Right ventricle myocardium inferior (tissue), 1 donor: ENCODE results near the gene NAALADL1. TPM values are rescaled to one million over a fixed set of nuclear protein-coding genes. Genes with fewer than 3 reads are reported as not detected.

Experiments used
- ATAC-seq: fragments of 200-7000 bp; cut with Tn5 transposase; one replicate; pipeline ENCODE4 v1.9.1; 2020; ENCODE audit warnings: mild to moderate bottlenecking, moderate library complexity
- DNase-seq: peaks from one replicate; pipeline ENCODE4 v3.0.0; 2021; ENCODE audit errors: missing footprints
- intact Hi-C: fragments of 100-400 bp; cut with DNase I; formaldehyde crosslinking; loops from one replicate; pipeline ENCODE4 v1.11.0; 2022
- long read RNA-seq: library from polyadenylated mRNA; unstranded; transcript quantifications from one replicate; pipeline ENCODE4 v2.0.0, GENCODE V29; 2021
- total RNA-seq: library from RNA; stranded (reverse); fragmentation: NEBNext Ultra II Directional; extraction: Animal tissue kit (Norgen Biotek cat#: 25700); gene quantifications from one replicate; pipeline ENCODE4 v1.2.1, GENCODE V29; 2021
- donor health status: DM: no; HTN: yes; CAD: no; lungs with severe emphysema.

The NAALADL1 gene, protein sequence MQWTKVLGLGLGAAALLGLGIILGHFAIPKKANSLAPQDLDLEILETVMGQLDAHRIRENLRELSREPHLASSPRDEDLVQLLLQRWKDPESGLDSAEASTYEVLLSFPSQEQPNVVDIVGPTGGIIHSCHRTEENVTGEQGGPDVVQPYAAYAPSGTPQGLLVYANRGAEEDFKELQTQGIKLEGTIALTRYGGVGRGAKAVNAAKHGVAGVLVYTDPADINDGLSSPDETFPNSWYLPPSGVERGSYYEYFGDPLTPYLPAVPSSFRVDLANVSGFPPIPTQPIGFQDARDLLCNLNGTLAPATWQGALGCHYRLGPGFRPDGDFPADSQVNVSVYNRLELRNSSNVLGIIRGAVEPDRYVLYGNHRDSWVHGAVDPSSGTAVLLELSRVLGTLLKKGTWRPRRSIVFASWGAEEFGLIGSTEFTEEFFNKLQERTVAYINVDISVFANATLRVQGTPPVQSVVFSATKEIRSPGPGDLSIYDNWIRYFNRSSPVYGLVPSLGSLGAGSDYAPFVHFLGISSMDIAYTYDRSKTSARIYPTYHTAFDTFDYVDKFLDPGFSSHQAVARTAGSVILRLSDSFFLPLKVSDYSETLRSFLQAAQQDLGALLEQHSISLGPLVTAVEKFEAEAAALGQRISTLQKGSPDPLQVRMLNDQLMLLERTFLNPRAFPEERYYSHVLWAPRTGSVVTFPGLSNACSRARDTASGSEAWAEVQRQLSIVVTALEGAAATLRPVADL
- 3.4 TPM for total RNA-seq
- long read RNA-seq, partial matches to known transcripts, result 0 of 4 reads
- long read RNA-seq, other reads (novel, unspliced or antisense), result 2 of 4 reads

GRCh38 chr11:65058419-65059054 is at the start of gene NAALADL1:
Gene NAALADL1 (minus strand): TSS chr11:65058553. CDS start chr11:65058521, 32 bp downstream.
- ATAC-seq (no peak), DNase-seq (peak; percentile 57)
- intact Hi-C loops, result no loop called here

DNA sequence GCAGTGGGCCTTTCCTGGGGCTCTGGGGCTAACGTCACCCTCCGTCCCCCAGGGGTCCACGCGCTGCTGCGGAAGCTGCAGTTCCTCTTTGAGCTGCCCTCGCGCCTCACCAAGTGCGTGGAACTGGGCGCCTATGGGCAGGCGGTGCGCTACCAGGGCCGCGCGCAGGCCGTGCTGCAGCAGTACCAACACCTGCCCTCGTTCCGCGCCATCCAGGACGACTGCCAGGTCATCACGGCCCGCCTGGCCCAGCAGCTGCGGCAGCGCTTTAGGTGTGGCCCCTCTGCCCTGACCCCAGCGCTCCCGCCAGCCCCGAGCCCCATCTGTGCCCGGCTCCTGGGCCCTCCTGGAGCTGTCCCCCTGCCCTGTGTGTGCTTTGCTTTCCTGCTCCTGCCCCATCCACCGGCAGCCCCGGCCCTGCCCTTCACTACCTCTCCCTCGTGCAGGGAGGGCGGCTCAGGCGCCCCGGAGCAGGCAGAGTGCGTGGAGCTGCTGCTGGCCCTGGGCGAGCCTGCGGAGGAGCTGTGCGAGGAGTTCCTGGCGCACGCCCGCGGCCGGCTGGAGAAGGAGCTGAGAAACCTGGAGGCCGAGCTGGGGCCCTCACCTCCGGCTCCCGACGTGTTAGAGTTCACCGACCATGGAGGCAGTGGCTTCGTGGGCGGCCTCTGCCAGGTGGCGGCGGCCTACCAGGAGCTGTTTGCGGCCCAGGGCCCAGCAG is 49.6 kb upstream of the NAALADL1 start:
- DNase-seq (no peak), ATAC-seq (no peak)
- intact Hi-C loops, result no loop called here

DNA sequence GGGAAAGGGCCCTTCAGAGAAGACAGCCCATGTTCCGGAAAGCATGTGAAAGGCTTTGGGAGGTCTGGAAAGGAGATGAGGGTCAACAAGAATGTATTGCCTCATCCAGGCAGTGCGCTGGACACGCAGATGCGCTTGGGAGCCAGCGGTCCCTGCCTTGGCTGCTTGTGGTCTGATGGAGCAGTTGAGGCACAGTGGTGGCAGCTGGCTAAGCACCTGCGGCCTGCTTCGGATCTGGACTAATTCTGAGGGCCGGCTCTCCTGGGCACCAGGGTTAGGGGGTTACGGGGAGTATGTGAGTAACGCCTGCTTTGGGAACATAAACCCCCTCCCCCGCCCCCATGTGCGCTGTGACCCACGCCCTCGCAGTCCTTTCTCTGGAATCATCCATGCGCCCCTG is 48.7 kb upstream of the NAALADL1 start:
- intact Hi-C loops, result no loop called here
- no peak for DNase-seq
- no peak for ATAC-seq

- DNase-seq (no peak), ATAC-seq (peak; percentile 37)
- intact Hi-C loops, result no loop called here
These were observed 46.3 kb upstream of the NAALADL1 start for GRCh38 chr11:65104628-65105027.

DNA sequence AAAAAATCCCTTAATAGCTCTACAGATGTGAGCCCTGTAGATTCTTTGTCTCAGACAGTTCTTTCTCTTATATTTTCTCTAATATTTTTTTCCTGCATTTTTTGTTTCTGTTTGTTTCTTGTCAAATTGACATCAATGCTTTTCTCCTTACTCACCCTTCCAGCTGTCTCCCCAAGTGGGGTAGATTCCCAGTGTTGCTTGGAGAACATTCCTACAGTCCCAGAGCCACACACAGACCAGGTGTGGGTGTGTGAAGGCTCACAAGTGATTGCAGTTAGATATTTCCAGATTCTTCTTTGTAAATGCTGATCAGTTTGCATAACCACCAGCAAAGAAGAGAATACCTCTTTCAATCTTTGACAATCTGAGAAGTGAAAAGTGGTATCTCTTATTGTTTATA is 45.1 kb upstream of the NAALADL1 start:
- intact Hi-C loops, result no loop called here
- no peak for ATAC-seq
- no peak for DNase-seq

DNA sequence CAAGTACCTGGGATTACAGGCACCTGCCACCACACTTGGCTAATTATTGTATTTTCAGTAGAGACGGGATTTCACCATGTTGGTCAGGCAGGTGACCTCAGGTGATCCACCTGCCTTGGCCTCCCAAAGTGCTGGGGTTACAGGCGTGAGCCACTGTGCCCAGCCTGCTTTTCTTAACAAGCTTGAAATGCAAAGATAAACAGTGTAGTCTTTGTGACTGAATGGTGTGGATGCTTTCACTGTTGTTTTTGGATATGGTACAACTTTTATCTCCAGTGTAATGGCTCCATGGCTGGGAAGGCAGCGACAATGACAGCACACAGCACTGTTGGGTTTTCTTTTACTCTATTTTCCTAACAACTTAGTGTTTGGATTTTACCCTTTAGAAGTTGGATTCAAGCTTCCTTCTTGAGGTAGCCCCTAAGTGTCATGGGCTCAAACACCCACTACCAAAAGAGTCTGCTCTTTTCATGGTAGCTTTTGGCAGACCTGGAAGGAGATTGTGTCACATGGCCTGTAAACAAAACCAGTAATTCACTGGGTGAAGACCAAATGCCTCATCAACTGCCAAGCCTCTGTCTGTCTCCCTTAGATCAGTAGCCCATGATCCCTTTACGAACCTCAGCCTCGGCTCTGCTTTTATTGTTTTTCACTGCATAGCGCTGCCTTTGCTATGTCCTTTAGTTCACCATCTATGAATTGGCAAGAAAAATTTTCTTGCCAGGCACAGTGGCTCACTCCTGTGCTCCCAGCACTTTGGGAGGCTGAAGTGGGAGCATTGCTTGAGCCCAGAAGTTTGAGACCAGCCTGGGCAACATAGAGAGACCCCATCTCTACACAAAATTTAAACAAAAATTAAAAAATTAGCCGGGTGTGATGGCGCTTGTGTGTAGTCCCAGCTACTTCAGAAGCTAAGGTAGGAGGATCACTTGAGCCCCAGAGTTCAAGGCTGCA is 44.1 kb upstream of the NAALADL1 start:
- ATAC-seq (peak; percentile 79), DNase-seq (no peak)
- intact Hi-C loops, result no loop called here

GRCh38 chr11:65100674-65101350 is 42.5 kb upstream of the NAALADL1 start:
- DNase-seq, result no peak
- intact Hi-C loops, result no loop called here
- no peak for ATAC-seq

- ATAC-seq, result peak; percentile 11
- no peak for DNase-seq
- intact Hi-C loops, result no loop called here
These were observed 38.6 kb upstream of the NAALADL1 start for GRCh38 chr11:65096926-65097325.

- ATAC-seq (peak; percentile 97), DNase-seq (peak; percentile 94)
- intact Hi-C loops, result no loop called here
These were observed 37.8 kb upstream of the NAALADL1 start, which contains the start of gene VPS51 for GRCh38 chr11:65095974-65096806. Gene VPS51 (plus strand): TSS chr11:65096214. CDS start chr11:65096251, 37 bp downstream.

- DNase-seq, result no peak
- peak; percentile 8 for ATAC-seq
- intact Hi-C loops, result no loop called here
These were observed 37.1 kb upstream of the NAALADL1 start for GRCh38 chr11:65095427-65095826.

- intact Hi-C loops, result no loop called here
These were observed 32.3 kb upstream of the NAALADL1 start for GRCh38 chr11:65090628-65091027.

GRCh38 chr11:65089621-65090020 is 31.3 kb upstream of the NAALADL1 start:
- DNase-seq (no peak), ATAC-seq (no peak)
- intact Hi-C loops, result no loop called here

More at GRCh38 chr11:65090628-65091027, 32.3 kb upstream of the NAALADL1 start:
- DNase-seq (no peak), ATAC-seq (no peak)

DNA sequence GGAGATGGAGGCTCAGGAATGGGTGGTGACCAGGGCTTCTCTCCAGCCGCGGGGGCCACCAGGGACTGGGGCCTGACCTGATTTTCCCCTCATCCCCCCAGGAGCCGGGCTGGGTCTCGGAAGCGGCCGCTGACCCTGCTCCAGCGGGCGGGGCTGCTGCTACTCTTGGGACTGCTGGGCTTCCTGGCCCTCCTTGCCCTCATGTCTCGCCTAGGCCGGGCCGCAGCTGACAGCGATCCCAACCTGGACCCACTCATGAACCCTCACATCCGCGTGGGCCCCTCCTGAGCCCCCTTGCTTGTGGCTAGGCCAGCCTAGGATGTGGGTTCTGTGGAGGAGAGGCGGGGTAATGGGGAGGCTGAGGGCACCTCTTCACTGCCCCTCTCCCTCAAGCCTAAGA is 29.5 kb upstream of the NAALADL1 start:
- DNase-seq (no peak), ATAC-seq (no peak)
- intact Hi-C loops, result no loop called here

GRCh38 chr11:65087216-65087615 is 28.9 kb upstream of the NAALADL1 start:
- DNase-seq (no peak), ATAC-seq (no peak)
- intact Hi-C loops, result no loop called here

- DNase-seq, result no peak
- intact Hi-C loops, result no loop called here
These were observed 28.5 kb upstream of the NAALADL1 start for GRCh38 chr11:65086809-65087208.

GRCh38 chr11:65085446-65085845 is 27.1 kb upstream of the NAALADL1 start:
- intact Hi-C loops, result no loop called here
- ATAC-seq (no peak), DNase-seq (no peak)

More at GRCh38 chr11:65086809-65087208, 28.5 kb upstream of the NAALADL1 start:
- no peak for ATAC-seq
